Measurements from ENCODE around the gene AKAP13.
"Not testable (repeated sequence)": the region's sequence is repeated elsewhere in the genome, so short reads cannot be mapped to it uniquely, and the experiment has no call there.

Gene AKAP13

GRCh38 chr15:85482894-85483293 lies 102.5 kb downstream of the AKAP13 start:
- H3K9me3 Mint-ChIP-seq: no peaks in the 10 kb centered on the region
- H3K27me3 Mint-ChIP-seq (ENCODE audit: low read depth): peaks cover 1% of the 10 kb centered on the region
- peaks cover 61% of the 10 kb centered on the region for H3K4me1 Mint-ChIP-seq
- TF ChIP-seq CTCF (IDR thresholded peaks at IDR 0.05; ENCODE audit: unreplicated experiment in 3 of 3): no peak
- no peak overlapping the region for H3K4me3 Mint-ChIP-seq
- H3K27ac Mint-ChIP-seq: peak overlapping the region; percentile 45 to 85 (median 73)
- H3K36me3 Mint-ChIP-seq (ENCODE audit: low read depth): peaks cover 2% of the 10 kb centered on the region

- not testable (repeated sequence) for H3K9me3 Mint-ChIP-seq; H3K27me3 Mint-ChIP-seq (ENCODE audit: low read depth); H3K36me3 Mint-ChIP-seq (ENCODE audit: low read depth); H3K4me3 Mint-ChIP-seq
- H3K27ac Mint-ChIP-seq: peak overlapping the region; percentile 32 to 77 (median 40)
- H3K4me1 Mint-ChIP-seq: peaks cover 62% of the 10 kb centered on the region
These were observed 103.6 kb downstream of the AKAP13 start for GRCh38 chr15:85483955-85484354.

- not testable (repeated sequence) for H3K27me3 Mint-ChIP-seq (ENCODE audit: low read depth); H3K4me3 Mint-ChIP-seq; H3K9me3 Mint-ChIP-seq; H3K36me3 Mint-ChIP-seq (ENCODE audit: low read depth)
- H3K27ac Mint-ChIP-seq: peak overlapping the region in 2 of 3 experiments; percentile 40 to 77
- H3K4me1 Mint-ChIP-seq: peaks cover 62% of the 10 kb centered on the region
These were observed 104.5 kb downstream of the AKAP13 start for GRCh38 chr15:85484923-85485322.

- Mint-ChIP-seq H3K9me3 (no peaks in the 10 kb centered on the region), H3K36me3 (ENCODE audit: low read depth) (peaks cover 4% of the 10 kb centered on the region)
- TF ChIP-seq CTCF (IDR thresholded peaks at IDR 0.05; ENCODE audit: unreplicated experiment in 3 of 3): peak; percentile 65 to 74 (median 66)
These were observed 105.7 kb downstream of the AKAP13 start for GRCh38 chr15:85485956-85486567.

GRCh38 chr15:85487796-85488195 lies 107.4 kb downstream of the AKAP13 start:
- not testable (repeated sequence) for H3K27me3 Mint-ChIP-seq (ENCODE audit: low read depth); H3K36me3 Mint-ChIP-seq (ENCODE audit: low read depth); H3K4me3 Mint-ChIP-seq; H3K9me3 Mint-ChIP-seq
- H3K27ac Mint-ChIP-seq: peak overlapping the region; percentile 52 to 89 (median 71)
- H3K4me1 Mint-ChIP-seq: peaks cover 55% of the 10 kb centered on the region

More at GRCh38 chr15:85485956-85486567, 105.7 kb downstream of the AKAP13 start:
- peak overlapping the region; percentile 9 to 57 (median 40) for H3K27ac Mint-ChIP-seq
- peaks cover 3% of the 10 kb centered on the region for H3K27me3 Mint-ChIP-seq (ENCODE audit: low read depth)
- H3K4me3 Mint-ChIP-seq: no peak overlapping the region
- H3K4me1 Mint-ChIP-seq: peaks cover 71% of the 10 kb centered on the region

- no peak for TF ChIP-seq CTCF (IDR thresholded peaks at IDR 0.05; ENCODE audit: unreplicated experiment in 3 of 3)
These were observed 108.6 kb downstream of the AKAP13 start for GRCh38 chr15:85488997-85489396.

GRCh38 chr15:85489773-85490493 lies 109.5 kb downstream of the AKAP13 start:
- Mint-ChIP-seq H3K9me3 (no peaks in the 10 kb centered on the region), H3K4me3 (no peak overlapping the region), H3K27ac (peak overlapping the region; percentile 52 to 89 (median 71)), H3K4me1 (peaks cover 61% of the 10 kb centered on the region), H3K27me3 (ENCODE audit: low read depth) (peaks cover 3% of the 10 kb centered on the region), H3K36me3 (ENCODE audit: low read depth) (peaks cover 4% of the 10 kb centered on the region)
- TF ChIP-seq CTCF (IDR thresholded peaks at IDR 0.05; ENCODE audit: unreplicated experiment in 3 of 3): no peak

More at GRCh38 chr15:85488997-85489396, 108.6 kb downstream of the AKAP13 start:
- Mint-ChIP-seq H3K36me3 (ENCODE audit: low read depth) (peaks cover 4% of the 10 kb centered on the region), H3K27me3 (ENCODE audit: low read depth) (peaks cover 3% of the 10 kb centered on the region), H3K4me3 (peak overlapping the region in 1 of 3 experiments; percentile 22), H3K27ac (peak overlapping the region; percentile 52 to 89 (median 71)), H3K4me1 (peaks cover 57% of the 10 kb centered on the region), H3K9me3 (no peaks in the 10 kb centered on the region)
